Astrocyte (in vitro differentiated cells and primary cell): ENCODE measurements around the gene PCDH8.

Experiments used
- EZH2 ChIP-seq: IDR thresholded peaks from 2 replicates; pipeline ENCODE4 v1.6.1; 2012; ENCODE audit warnings: mild to moderate bottlenecking, low read length, inconsistent platforms; ENCODE audit not compliant: insufficient read depth
- TF ChIP-seq, protein P1 (sequence below): IDR thresholded peaks from 2 replicates; pipeline ENCODE4 v1.5.1; 2011; ENCODE audit warnings: low read depth, mild to moderate bottlenecking, inconsistent platforms, low read length, moderate library complexity; ENCODE audit not compliant: insufficient read depth

DNA sequence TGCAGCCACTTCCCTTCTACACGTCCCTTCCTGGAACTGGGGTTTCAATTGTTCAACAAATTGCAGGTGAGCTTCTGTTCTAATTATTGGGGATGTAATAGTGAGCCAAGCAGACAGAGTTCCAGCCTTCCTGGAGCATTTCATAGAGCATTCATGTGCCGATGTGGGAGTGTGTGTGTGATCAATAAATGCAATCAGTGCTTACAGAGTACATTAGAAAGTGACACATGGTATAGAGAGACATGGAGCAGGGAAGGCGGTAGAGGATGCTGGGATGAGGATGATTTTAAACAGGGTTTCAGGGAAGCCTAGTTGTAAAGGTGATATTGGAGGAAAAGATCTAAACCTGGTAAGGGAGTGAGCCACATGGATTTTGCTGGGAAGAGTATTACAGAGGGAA, 21.7 kb upstream of the PCDH8 start:
- TF ChIP-seq, protein P1, sequence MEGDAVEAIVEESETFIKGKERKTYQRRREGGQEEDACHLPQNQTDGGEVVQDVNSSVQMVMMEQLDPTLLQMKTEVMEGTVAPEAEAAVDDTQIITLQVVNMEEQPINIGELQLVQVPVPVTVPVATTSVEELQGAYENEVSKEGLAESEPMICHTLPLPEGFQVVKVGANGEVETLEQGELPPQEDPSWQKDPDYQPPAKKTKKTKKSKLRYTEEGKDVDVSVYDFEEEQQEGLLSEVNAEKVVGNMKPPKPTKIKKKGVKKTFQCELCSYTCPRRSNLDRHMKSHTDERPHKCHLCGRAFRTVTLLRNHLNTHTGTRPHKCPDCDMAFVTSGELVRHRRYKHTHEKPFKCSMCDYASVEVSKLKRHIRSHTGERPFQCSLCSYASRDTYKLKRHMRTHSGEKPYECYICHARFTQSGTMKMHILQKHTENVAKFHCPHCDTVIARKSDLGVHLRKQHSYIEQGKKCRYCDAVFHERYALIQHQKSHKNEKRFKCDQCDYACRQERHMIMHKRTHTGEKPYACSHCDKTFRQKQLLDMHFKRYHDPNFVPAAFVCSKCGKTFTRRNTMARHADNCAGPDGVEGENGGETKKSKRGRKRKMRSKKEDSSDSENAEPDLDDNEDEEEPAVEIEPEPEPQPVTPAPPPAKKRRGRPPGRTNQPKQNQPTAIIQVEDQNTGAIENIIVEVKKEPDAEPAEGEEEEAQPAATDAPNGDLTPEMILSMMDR: no peak
- no peak for TF ChIP-seq EZH2
